Pulmonary artery endothelial cell (primary cell): ENCODE data around the gene GPR68. TPM values are rescaled to one million over a fixed set of nuclear protein-coding genes. Genes with fewer than 3 reads are reported as not detected.
"Not testable (repeated sequence)": the region's sequence is repeated elsewhere in the genome, so short reads cannot be mapped to it uniquely, and the experiment has no call there.

Experiments
- DNase-seq: peaks from one replicate; pipeline ENCODE4 v3.0.0-alpha.2; 2011; ENCODE audit warnings: low read depth, low spot score
- total RNA-seq: library from RNA; depleted of rRNA; stranded (reverse); fragments of >200 nt; gene quantifications from 2 replicates; pipeline ENCODE4 v1.2.3, GENCODE V29; 2014

The GPR68 gene
- total RNA-seq, 1 donor from 2014 or later = 1.3 TPM

DNA sequence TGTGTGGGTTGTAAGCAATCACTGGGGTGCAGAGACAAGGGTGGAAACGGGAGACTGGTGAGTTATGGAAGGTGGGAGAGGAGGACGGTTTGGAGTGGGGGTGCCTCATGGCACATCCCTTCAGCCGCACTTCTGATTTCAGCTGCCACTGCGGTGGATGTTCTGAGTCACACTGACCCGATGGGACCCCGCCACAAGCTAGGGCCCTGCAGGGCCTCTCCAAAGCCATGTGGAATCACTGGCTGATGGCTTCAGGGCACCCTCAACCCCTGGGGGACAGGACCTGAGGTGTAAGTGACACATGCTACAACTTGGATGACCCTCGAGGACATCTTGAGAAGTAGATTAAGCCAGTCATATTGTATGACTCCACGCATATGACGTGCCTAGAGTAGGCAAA lies 53.7 kb downstream of the GPR68 start:
- no peak for DNase-seq

DNA sequence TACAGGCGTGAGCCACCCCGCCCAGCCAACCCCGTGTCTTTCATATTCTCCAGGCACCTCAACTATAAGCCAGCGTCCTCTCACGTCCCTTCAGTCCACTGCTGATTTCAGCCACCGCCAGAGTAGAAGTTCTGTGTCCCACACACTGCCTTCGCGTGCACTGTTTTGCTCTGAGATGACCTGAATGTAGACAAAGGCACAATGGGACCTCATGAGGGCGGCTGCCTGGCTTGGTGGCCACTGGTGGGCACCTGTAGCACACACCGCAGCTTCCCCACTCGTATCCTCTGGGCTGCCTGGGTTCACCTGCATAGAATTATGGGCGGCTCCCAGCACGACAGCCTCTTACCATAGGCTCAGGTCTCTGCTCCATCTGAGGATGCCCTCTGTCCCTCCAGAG lies 57.2 kb downstream of the GPR68 start:
- DNase-seq = no peak

DNA sequence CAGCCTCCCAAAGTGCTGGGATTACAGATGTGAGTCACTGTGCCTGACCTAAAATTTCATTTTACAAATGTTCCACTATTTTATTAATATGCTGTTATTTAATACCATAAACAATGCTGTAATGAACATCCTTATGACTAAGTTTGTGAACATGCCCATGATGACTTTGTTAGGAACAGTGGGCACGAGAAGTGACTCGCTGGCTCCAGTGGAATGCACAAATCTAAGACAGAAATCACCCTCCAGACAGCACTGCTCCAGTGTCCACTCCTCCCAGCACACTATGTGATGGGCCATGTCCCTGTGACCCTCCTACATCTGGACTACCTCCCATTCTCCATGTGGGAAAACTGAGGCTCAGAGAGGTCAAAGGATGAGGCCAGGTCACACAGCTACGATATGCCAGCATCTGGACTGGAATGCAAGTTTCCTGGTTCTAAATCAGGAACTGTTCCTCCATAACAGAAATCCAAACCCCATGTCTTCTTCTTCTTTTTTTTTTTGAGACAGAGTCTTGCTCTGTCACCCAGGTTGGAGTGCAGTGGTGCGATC lies 57.9 kb downstream of the GPR68 start:
- DNase-seq = no peak

DNA sequence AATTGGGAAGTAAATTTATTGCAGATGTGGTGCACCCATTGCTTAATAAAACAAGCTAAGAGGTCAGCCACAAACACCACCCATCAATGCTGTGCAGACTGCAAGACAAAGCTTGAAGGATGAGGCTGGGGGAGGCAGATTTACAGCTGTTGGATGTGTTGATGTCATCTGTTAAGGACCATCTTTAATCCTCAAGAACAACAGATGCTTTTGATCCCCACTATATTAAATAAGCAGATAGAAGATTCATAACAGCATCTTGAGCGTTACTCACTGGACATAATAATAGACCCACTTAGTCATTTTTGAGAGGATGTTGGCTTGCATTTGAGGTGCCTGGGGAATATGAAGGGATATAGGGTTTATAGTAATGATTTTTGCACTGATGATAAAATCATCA lies 58.8 kb downstream of the GPR68 start:
- DNase-seq = no peak

DNA sequence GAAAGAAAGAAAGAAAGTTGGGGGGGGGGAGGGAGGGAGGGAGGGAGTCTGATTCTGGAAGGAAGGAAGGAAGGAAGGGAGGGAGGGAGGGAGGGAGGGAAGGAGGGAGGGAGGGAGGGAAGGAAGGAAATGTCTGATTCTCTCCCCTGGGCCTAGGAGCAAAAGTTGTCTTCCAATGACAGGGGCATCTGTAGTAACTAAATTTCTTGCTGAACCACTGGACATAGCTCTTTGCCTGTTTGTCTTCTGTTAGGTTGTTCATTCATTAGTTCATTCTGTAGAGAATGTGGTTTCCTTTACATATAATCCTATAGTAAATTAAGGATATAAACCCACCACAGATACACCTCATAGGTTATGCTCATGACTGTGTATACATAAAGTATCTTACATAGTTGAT lies 59.9 kb downstream of the GPR68 start:
- no peak for DNase-seq

DNA sequence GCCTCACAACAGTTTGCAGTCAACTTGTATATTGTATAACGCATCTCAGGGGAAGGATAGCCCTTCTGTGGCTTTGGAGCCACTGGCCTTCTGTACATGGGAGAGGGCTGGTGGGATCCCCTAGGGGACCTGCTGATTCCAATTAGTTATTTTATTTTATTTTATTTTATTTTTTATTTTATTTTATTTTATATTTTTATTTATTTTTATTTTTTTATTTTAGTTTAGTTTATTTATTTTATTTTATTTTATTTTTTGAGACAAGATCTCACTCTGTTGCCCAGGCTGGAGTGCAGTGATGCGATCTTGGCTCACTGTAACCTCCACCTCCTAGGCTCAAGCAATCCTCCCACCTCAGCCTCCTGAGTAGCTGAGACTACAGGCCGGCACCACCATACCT lies 61.8 kb downstream of the GPR68 start:
- not testable (repeated sequence) for DNase-seq

Other genes with a start within 250 kb of the GPR68 start
- 3.9 and 5.3 TPM in 2 replicates for gene RPS6KA5, start 184.1 kb downstream of the GPR68 start, total RNA-seq
- gene DGLUCY, start 130.6 kb downstream of the GPR68 start, total RNA-seq = 51.4 and 54.4 TPM in 2 replicates
- 21.2 and 30.5 TPM in 2 replicates for gene CCDC88C, start 173.1 kb upstream of the GPR68 start, total RNA-seq